Keratinocyte (primary cell): ENCODE data around the gene GP1BB. TPM values are rescaled to one million over a fixed set of nuclear protein-coding genes. Genes with fewer than 3 reads are reported as not detected.

Experiments
- DNase-seq: peaks from one replicate; pipeline ENCODE4 v3.0.0-alpha.2; 2011; ENCODE audit warnings: low read depth, missing footprints, low spot score
- FAIRE-seq: peaks from 2 replicates; lab custom pipeline; 2011; peaks lifted over from hg19 to GRCh38; lab: Jason Lieb, UNC
- H2AFZ ChIP-seq: 2 replicates; pipeline ENCODE4 v1.6.0; 2012; ENCODE audit warnings: low read length, control low read depth, inconsistent platforms; ENCODE audit not compliant: control insufficient read depth
- H3K27ac ChIP-seq: 2 replicates; pipeline ENCODE4 v1.5.1; 2011; ENCODE audit warnings: low read length; ENCODE audit not compliant: control insufficient read depth, insufficient read depth
- H3K27me3 ChIP-seq: 3 replicates; pipeline ENCODE4 v1.6.0; 2011; ENCODE audit warnings: low read length; ENCODE audit not compliant: control insufficient read depth, insufficient read depth; ENCODE audit errors: extremely low read depth
- H3K36me3 ChIP-seq, 2 experiments: 2 replicates in 1 of 2; 3 replicates in 1 of 2; pipeline ENCODE4 v1.5.1; 2011; ENCODE audit warnings: low read length in 2 of 2, mild to moderate bottlenecking in 1 of 2; ENCODE audit not compliant: control insufficient read depth in 2 of 2, insufficient read depth in 2 of 2; ENCODE audit errors: extremely low read depth in 1 of 2
- H3K4me1 ChIP-seq: 3 replicates; pipeline ENCODE4 v1.5.1; 2011; ENCODE audit warnings: low read length; ENCODE audit not compliant: control insufficient read depth, insufficient read depth; ENCODE audit errors: extremely low read depth
- H3K4me2 ChIP-seq: 3 replicates; pipeline ENCODE4 v1.6.0; 2011; ENCODE audit warnings: low read depth, low read length; ENCODE audit not compliant: control insufficient read depth, insufficient read depth; ENCODE audit errors: extremely low read depth
- H3K4me3 ChIP-seq, 3 experiments: fragments of 200-600 bp in 1 of 3; sonication (generic) in 1 of 3; 2 replicates in 2 of 3; 3 replicates in 1 of 3; pipeline ENCODE4 v1.5.1; 2011 to 2016; ENCODE audit warnings: low read length in 3 of 3, mild to moderate bottlenecking in 3 of 3, control low read depth in 2 of 3, inconsistent platforms in 1 of 3, low read depth in 1 of 3, mixed read lengths in 1 of 3, mixed run types in 1 of 3, moderate library complexity in 1 of 3; ENCODE audit not compliant: control insufficient read depth in 2 of 3, insufficient read depth in 2 of 3; ENCODE audit errors: extremely low read depth in 1 of 3
- H3K79me2 ChIP-seq: 2 replicates; pipeline ENCODE4 v1.6.0; 2012; ENCODE audit warnings: low read length; ENCODE audit not compliant: control insufficient read depth, insufficient read depth
- H3K9ac ChIP-seq: 3 replicates; pipeline ENCODE4 v1.6.0; 2011; ENCODE audit warnings: low read length; ENCODE audit not compliant: control insufficient read depth, insufficient read depth; ENCODE audit errors: extremely low read depth
- H3K9me1 ChIP-seq: 3 replicates; pipeline ENCODE4 v1.6.0; 2011; ENCODE audit warnings: low read length; ENCODE audit not compliant: control insufficient read depth, insufficient read depth; ENCODE audit errors: extremely low read depth
- H3K9me3 ChIP-seq: 2 replicates; pipeline ENCODE4 v1.5.1; 2012; ENCODE audit warnings: low read depth, low read length; ENCODE audit not compliant: control insufficient read depth
- H4K20me1 ChIP-seq: 3 replicates; pipeline ENCODE4 v1.6.0; 2011; ENCODE audit warnings: low read length; ENCODE audit not compliant: control insufficient read depth, insufficient read depth; ENCODE audit errors: extremely low read depth
- CTCF ChIP-seq, 3 experiments: IDR thresholded peaks in 1 of 3; conservative IDR thresholded peaks in 1 of 3; optimal IDR thresholded peaks in 1 of 3; 2 replicates in 2 of 3; 3 replicates in 1 of 3; pipeline versions ENCODE3 to v1.5.1; 2011; ENCODE audit warnings: low read length in 3 of 3, mild to moderate bottlenecking in 3 of 3, moderate library complexity in 2 of 3, control low read depth in 1 of 3, inconsistent platforms in 1 of 3; ENCODE audit not compliant: insufficient read depth in 2 of 3; ENCODE audit errors: extremely low read depth in 1 of 3
- EZH2 ChIP-seq: IDR thresholded peaks from one replicate; pipeline ENCODE4 v1.6.1; 2012; ENCODE audit warnings: inconsistent platforms, mild to moderate bottlenecking, low read length, moderate library complexity
- dilution Hi-C: fragments of 300-500 bp; cut with MboI; formaldehyde crosslinking; loops from one replicate; pipeline ENCODE4 v1.7.0; 2020; ENCODE audit warnings: low sequenced_read_pairs; ENCODE audit not compliant: extremely low pct_ligation_motif_present
- polyA plus RNA-seq, 5 experiments: library from polyadenylated mRNA; depleted of rRNA in 3 of 5; stranded (reverse) in 3 of 5; stranded (forward) in 1 of 5; unstranded in 1 of 5; fragments of >200 nt; gene quantifications; 1 replicate in 1 of 5; 2 replicates in 3 of 5; 3 replicates in 1 of 5; pipeline versions ENCODE4 v1.2.1 to v1.2.3, GENCODE V29; 2011 to 2012; ENCODE audit warnings: missing spikeins in 2 of 5, low read depth in 1 of 5, low replicate concordance in 1 of 5

Gene GP1BB
- polyA plus RNA-seq, 1 donor (not counting 4 experiments of a cell fraction or from before 2014, with no cell fraction given), result 0.05 TPM

- dilution Hi-C loops, result no loop called here
- FAIRE-seq, result no peak
- DNase-seq, result no peak
Observed at GRCh38 chr22:19700790-19701419, 22.4 kb upstream of the GP1BB start.

GRCh38 chr22:19701420-19702145 lies 21.8 kb upstream of the GP1BB start:
- TF ChIP-seq CTCF (optimal IDR thresholded peaks at IDR 0.05 in 1 of 3, IDR thresholded peaks at IDR 0.05 in 1 of 3, conservative IDR thresholded peaks at IDR 0.05 in 1 of 3; ENCODE audit: extremely low read depth in 1 of 3, insufficient read depth in 2 of 3, low read length in 3 of 3) (no peak), EZH2 (no peak)
- Histone ChIP-seq H3K27ac (no peak overlapping the region), H3K9ac (no peak overlapping the region), H4K20me1 (no peaks in the 10 kb centered on the region), H3K79me2 (no peaks in the 10 kb centered on the region), H3K36me3 (no peaks in the 10 kb centered on the region), H3K4me3 (no peak overlapping the region), H2AFZ (no peak overlapping the region), H3K27me3 (peaks cover 14% of the 10 kb centered on the region), H3K4me1 (no peaks in the 10 kb centered on the region), H3K9me3 (no peaks in the 10 kb centered on the region), H3K4me2 (no peak overlapping the region), H3K9me1 (no peaks in the 10 kb centered on the region)
- DNase-seq (no peak), FAIRE-seq (no peak)
- dilution Hi-C loops, result no loop called here

More at GRCh38 chr22:19700790-19701419, 22.4 kb upstream of the GP1BB start:
- H3K36me3 ChIP-seq, result no peaks in the 10 kb centered on the region
- H3K9ac ChIP-seq, result no peak overlapping the region
- H3K79me2 ChIP-seq, result no peaks in the 10 kb centered on the region
- peaks cover 14% of the 10 kb centered on the region for H3K27me3 ChIP-seq
- H3K9me1 ChIP-seq, result no peaks in the 10 kb centered on the region
- no peak overlapping the region for H3K27ac ChIP-seq
- no peak overlapping the region for H3K4me3 ChIP-seq
- H2AFZ ChIP-seq, result no peak overlapping the region
- no peaks in the 10 kb centered on the region for H3K9me3 ChIP-seq
- no peaks in the 10 kb centered on the region for H4K20me1 ChIP-seq
- no peak for TF ChIP-seq EZH2
- no peak for TF ChIP-seq CTCF (optimal IDR thresholded peaks at IDR 0.05 in 1 of 3, IDR thresholded peaks at IDR 0.05 in 1 of 3, conservative IDR thresholded peaks at IDR 0.05 in 1 of 3; ENCODE audit: extremely low read depth in 1 of 3, insufficient read depth in 2 of 3, low read length in 3 of 3)
- no peaks in the 10 kb centered on the region for H3K4me1 ChIP-seq
- no peak overlapping the region for H3K4me2 ChIP-seq
